D341Med (cell line): ENCODE data around the gene CHRNB1.

Experiments used
- DNase-seq: peaks from one replicate; pipeline ENCODE4 v3.0.0; 2012; ENCODE audit warnings: low spot score

The CHRNB1 gene, protein sequence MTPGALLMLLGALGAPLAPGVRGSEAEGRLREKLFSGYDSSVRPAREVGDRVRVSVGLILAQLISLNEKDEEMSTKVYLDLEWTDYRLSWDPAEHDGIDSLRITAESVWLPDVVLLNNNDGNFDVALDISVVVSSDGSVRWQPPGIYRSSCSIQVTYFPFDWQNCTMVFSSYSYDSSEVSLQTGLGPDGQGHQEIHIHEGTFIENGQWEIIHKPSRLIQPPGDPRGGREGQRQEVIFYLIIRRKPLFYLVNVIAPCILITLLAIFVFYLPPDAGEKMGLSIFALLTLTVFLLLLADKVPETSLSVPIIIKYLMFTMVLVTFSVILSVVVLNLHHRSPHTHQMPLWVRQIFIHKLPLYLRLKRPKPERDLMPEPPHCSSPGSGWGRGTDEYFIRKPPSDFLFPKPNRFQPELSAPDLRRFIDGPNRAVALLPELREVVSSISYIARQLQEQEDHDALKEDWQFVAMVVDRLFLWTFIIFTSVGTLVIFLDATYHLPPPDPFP

DNA sequence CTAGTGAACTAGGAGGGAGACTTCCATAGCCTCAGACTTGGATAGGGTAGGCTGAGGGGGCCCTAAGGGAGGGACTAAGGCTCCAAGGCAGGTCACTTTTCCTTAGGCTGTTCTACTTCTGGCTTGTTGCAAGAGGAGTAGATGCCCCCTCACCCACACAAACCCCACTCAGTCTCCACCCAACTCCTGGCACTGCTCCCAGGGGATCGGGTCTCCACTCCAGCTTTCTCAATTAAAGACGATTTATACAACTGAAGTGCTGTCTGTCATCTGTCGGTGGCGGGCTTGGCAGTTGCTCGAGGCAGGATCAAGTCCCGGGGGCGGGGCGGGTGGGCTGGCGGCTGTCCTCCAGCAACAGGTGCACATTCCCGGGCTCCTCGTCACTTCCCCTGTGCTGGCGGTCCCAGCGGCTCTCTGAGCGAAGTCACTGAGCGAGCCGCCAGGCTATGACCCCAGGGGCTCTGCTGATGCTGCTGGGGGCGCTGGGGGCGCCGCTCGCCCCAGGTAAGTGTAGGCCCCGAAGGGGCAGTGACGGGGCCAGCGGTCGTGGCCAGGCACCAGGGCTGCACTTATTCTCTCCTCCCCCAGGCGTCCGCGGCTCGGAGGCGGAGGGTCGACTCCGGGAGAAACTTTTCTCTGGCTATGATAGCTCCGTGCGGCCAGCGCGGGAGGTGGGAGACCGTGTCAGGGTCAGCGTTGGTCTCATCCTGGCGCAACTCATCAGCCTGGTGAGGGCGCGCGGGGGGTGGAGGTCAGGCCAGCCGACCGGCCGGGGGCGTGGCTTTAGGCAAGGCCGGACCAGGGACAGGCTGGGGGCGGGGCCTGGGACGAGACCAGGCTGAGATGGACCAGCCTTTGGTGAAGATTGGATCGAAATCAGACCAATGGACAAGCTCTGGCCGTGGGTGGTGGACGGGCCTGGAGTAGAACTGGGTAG lies at the start of gene CHRNB1:
Gene CHRNB1, plus strand, starts transcription at position 380 of the 937 bp plus-strand sequence. Its CDS starts 67 bp downstream, at position 447.
- peak; percentile 68 for DNase-seq

DNA sequence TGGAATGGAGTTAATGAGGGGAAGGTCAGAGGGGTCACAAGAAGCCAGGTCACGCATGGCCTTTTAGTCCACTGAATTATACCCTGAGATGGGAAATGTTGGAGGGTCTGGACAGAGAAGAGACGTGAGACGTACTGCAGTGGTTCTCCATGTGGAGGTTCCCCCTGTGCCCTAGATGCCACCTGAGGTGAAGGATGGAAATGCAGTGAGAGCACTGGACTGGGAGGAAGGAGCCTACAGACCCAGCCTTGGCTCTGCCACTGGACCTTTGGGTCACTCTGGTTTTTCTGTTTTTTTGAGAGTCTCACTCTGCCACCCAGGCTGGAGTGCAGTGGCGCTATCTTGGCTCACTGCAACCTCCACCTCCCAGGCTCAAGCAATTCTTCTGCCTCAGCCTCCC lies 48.7 kb upstream of the CHRNB1 start:
- no peak for DNase-seq

DNA sequence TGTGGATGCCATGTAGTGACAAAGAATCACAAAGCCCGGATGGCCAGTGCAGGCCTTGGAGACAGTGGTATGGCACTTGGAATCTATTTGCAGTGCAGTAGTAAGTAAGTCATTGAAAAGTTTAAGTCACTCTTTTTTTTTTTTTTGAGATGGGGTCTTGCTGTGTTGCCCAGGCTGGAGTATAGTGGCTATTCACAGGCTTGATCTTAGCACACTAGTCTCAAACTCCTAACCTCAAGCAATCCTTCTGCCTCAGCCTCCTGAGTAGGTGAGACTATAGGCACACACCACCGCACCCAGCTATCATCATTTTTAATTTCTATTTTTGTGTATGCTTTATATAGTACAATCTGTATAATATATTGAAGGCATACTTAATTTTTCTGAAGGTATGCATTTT lies 46.2 kb upstream of the CHRNB1 start:
- no peak for DNase-seq

DNA sequence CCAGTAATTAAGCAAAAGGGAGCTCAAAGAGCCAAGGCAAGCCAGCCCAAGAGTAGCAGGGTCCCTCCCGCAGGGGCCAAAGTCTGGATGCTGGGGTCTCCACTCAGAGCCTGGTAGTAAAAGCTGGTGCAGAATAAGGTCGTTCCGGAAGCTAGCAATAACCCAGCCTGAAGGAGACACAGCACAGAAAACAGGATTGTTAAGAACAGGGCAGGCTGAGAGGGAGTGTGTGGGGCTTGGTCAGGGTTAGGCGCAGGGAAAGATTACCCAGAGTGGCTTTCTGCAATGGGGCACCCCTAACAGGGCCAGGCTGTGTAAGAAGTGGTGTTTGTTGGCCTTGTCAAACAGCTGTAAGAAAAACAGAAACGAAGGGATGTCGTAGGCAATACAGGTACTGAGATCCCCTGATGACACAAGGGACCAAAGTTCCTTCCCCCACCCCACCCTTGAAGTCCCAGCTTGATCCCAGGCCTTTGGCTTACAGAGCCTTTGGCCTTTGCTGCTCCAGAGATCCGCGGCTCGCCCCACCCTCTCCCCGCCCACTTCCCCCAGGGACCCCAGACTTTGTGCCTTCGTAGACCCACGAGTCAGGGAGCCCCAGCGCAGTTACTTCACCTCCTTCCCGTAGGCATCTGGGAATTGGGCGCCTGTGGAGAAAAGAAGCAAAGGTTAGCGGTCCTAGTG lies 41.7 kb upstream of the CHRNB1 start:
- peak; percentile 51 for DNase-seq

DNA sequence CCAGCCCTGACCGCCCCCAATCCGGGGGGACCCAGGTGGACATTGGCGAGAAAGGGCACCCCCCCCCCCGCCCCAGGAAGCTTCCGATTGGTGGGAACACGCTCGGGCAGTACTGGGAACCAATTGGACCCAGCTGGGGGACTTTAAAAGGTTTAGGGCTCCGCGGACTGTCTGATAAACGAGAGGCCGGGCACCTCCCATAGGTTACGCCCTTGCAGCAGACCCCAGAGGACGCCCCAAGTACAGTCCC lies 41.2 kb upstream of the CHRNB1 start:
- no peak for DNase-seq

DNA sequence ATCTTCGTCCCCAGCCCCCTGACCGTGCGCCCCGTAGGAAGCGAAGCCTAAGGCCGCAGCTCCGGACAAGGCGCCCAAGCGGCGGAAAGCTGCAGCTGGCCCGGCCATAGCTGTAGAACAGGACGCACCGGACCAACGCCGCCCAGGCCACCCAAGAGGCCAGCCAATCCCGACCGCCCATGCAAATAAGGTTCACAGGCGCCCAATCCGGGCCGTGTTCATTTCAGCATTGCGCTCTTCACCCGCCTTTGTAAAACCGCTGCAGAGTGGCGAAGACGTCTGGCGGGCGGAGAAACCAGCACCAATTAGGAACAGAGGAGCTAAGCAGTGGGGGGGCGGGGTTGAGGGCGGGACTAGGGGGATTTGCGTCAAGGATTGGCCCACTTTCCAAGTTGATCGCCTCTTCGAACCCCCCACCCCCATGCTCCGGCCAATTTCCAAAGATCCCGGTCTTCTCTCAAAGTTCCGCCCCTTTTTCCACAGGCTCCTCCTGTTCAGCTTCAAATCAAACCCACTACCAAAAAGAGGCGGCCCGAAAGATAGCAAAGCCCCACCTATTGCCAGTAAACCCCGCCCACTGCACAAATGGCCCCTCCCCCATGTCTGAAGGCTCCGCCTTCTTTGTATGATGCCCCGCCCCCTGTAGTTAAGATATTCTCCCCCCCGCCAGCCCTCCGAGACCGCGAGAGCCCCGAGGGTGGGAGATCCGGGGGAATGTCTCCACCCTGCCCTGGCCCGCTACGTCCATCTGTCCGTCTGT lies 40.7 kb upstream of the CHRNB1 start, which contains the start of gene TMEM256:
Gene TMEM256, minus strand, starts transcription at position 121 of the 760 bp plus-strand sequence. Its CDS starts 13 bp downstream, at position 108.
- peak; percentile 85 for DNase-seq

DNA sequence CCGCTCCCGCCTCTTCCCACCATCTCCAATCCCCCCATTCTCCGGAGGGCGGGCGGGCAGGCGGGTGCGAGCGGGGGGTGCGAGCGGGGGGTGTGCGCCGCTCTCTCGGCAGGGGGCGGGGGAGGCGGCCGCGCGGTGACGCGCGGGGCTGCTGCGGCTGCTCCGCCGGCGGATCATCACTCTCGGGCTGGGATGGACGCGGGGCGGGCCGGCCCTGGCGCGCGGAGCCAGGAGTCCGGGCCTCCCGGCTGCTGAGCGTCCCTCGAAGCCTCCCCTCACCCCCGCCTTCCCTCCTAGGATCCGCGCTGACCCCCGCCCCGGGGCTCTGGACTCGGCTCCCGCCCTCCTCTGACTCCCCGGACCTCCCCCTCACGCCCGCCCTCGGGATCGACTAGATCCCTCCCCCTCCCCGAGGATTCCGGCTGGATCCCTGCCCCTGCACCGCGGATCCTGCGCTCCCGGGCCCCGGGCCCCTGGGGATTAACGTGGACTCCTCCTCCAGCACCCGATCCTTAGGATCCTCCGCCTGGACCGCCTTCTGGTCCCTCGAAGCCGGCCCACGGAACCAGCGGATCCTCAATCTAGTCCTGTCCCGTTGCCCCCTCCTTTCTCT lies 40.0 kb upstream of the CHRNB1 start:
- DNase-seq, result peak; percentile 81

DNA sequence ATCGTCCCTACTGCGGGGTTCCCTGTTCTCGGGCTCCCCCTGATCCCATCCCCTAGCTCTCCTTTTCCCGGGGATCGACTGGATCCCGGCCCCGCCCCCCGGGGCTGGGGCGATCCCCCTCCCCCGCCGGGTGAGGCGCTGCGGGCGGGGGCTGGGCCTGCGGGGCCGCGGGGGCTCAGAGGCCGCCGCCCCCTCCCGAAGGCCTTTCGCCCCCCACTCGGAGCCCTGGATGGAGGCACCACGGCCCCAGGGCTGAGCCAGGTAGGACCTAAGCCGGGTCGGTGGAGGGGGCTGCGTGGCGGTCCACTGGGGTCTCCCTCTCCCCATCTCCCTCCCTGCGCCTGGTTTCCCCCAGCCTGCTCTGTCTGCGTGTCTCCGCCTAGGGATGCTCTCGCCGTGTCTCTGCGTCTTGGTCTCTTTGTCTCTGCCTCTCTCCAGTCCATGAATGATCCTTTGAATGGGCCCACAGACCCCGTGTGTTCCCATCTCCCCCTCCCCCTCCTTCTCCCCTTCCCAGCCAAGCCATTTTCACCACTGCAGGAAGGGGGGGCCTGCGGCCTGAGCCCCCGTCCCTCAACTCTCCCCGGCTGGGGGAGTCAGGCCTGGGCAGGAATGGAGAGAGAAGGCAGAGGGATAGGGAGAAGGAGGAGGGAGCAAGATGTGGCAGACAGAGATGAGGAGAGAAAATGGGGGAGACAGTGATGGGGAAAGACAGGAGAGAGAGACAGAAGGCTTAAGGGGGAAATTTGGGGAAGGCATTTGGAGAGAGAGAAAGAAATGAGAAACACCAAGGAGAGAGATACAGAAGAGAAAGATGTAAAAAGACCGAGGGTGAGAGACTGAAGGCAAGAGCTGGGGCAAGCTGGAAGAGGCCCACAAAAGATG lies 39.3 kb upstream of the CHRNB1 start:
- peak; percentile 43 for DNase-seq

DNA sequence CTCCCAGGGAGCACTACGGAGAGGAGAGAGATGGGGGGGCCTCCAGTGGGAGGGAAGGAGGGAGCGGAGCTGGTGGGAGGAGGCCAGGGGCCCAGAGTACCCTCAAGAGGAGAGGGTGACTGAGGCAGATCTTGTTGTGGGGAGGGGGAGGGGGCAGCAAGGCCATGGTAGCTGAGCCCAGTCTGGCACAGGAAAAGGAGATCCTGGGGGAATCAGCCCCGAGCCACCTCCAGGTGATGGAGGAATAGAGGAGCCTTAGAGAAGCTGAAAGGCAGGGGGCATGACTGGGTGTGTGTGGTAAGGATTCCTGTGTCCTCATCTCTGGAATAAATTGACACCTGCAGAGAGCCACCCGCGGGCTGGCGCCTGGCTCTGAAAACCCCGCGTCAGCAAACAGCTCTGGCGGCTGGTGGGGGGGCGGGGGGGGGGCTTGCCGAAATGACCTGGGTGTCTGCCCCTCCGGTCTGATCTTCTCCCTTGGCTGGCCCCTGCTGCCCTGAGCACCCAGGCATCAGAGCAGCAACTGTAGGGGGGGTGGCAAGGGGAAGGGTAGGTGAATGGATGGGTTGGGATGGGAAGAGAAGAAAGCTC lies 38.5 kb upstream of the CHRNB1 start:
- no peak for DNase-seq

DNA sequence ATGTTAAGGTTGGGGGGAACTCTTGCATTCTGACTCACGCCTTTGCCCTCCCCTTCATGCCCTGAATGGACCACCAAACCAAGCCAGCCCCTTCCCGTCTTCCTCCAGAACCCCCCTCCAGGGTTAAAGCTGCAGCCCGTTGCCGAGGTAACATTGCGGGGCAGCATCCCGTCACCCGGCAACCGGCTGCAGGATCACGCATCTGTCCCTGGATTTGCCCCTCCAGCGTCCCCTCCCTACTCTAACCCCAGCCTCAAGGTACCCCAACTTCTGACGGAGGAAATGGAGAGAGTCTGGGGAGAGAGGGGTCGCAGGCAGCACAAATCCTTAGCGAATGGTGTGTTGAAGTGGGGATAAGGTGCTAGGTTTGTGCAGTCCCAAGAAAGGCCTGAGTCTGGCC lies 37.8 kb upstream of the CHRNB1 start:
- no peak for DNase-seq

DNA sequence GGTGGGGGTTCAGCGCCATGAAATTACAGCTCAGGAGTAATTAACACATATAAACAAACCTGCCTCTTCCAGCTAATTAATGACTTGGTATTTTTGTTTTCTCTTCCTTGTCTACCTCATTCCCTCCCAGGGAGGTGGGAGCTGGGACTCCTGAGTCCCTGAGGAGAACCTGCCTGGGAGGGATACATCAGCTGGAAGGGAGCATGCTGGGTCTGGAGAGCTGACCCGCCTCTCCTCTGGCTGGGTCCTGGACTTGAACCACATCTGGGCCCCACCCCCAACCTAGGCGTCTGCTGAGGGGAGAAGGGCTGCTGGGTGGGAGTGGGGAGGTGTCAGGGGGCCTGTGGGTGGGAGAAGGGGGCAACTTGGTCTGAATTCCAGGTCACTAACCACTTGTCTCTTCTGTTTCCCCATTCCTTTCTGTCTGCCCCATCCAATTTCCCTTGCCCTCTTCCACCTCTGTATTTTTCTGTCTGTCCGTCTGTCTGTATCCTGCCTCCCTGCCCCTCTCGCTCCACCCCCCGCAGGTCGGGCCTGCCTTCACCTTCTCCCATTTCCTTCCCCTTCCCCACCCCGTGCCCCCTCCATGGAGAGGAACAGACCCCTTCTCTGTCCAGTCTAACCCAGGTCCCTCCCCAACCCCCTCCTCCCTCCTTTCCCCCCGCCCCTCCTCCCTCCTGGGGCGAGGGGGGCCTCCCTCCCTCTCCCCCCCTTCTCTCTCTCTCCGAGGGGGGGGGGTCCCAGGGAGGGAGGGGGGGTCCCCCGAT lies 37.2 kb upstream of the CHRNB1 start, which contains the start of gene NLGN2:
Gene NLGN2, plus strand, starts transcription at position 361 of the 767 bp plus-strand sequence. CDS start 411 bp downstream, outside the sequence.
- DNase-seq, result no peak

DNA sequence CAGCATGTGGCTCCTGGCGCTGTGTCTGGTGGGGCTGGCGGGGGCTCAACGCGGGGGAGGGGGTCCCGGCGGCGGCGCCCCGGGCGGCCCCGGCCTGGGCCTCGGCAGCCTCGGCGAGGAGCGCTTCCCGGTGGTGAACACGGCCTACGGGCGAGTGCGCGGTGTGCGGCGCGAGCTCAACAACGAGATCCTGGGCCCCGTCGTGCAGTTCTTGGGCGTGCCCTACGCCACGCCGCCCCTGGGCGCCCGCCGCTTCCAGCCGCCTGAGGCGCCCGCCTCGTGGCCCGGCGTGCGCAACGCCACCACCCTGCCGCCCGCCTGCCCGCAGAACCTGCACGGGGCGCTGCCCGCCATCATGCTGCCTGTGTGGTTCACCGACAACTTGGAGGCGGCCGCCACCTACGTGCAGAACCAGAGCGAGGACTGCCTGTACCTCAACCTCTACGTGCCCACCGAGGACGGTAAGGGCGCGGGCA lies 36.6 kb upstream of the CHRNB1 start:
- DNase-seq, result no peak

DNA sequence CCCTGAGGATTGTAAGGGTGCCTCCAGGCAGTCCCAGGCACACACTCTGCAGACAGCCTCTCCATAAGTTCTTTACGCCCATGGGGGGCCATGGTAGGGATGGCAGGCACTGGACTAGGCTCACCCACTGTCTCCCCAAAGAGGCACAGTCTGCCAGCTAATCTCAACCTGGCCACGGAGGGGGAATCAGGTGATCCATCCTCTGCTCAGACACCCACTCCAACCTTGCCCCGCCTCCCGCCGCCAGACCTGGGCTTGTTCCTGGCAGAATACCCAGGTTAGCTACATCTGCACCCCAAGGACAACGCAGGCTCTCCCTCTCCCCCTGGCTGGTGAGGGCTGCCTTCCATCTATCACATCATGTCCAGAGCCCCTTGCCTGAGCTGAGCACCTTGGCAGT lies 36.0 kb upstream of the CHRNB1 start:
- DNase-seq, result no peak

DNA sequence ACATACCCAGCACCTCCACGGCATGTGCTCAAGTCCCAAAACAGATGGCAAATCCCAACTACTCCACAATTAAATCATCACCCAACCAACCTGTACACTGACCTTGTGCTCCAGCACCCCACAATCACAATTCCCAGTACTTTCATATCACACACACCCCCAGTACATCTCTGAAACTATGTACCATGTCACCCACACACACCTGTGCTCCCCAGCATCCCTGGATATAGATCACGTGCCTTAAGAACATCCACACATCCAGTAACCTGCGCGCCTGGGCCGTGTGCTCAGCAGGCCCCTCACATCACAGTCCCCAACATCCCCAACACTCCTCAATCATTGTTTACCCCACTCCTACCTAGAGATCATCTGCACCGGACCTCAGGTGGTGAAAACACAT lies 35.1 kb upstream of the CHRNB1 start:
- no peak for DNase-seq

DNA sequence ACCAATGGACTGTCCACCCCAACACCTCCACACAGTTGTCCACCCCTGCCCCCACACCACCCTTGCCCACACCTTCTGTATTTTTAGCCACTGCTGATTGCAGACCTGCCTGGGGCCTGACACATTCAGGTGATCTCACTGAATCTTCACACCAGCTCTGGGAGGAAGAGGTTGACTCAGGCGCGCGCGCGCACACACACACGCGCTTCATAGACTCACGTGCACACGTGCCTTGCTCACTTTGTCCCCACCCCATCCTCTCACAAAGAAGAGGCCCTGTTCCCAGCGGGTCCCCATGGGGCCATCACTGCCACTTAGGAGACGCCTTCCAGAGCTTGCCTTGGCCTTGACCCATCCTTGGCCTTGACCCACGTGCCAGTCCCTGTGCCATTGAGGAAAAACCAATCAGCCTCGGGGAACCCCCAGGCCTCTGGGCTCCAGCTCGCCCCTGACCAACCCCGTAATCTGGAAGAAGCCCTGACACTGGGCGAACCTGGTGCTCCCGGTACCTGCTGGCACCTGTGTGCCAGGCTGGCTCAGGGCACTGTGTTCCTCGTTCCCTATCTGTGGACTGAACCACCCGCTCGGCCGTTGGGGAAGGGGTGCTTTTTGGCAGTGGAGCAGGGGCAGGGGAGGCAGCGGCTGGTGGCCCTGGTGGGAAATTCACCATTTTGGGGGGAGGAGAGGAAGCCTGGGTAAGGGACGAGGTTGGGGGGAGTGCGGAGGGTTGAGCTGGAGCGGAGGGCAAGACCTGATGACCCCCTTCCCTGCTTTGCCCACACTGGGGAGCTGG lies 34.0 kb upstream of the CHRNB1 start:
- no peak for DNase-seq

DNA sequence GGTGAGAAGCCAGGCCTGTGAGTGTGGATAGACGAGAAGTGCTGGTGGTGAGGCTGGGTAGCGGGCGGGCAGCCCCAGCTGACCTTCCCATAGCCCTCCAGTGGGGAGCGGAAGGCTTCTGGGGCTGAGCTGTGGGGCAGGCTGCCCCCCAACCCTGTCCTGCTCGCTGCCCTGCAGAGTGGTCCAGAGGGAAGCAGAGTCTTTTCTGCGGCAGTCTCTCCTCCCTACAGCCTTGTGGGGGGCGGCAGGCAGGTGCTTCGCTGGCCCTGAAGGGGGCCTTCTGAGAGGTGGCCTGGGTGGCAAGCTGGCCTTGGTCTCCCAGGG lies 33.5 kb upstream of the CHRNB1 start:
- no peak for DNase-seq

DNA sequence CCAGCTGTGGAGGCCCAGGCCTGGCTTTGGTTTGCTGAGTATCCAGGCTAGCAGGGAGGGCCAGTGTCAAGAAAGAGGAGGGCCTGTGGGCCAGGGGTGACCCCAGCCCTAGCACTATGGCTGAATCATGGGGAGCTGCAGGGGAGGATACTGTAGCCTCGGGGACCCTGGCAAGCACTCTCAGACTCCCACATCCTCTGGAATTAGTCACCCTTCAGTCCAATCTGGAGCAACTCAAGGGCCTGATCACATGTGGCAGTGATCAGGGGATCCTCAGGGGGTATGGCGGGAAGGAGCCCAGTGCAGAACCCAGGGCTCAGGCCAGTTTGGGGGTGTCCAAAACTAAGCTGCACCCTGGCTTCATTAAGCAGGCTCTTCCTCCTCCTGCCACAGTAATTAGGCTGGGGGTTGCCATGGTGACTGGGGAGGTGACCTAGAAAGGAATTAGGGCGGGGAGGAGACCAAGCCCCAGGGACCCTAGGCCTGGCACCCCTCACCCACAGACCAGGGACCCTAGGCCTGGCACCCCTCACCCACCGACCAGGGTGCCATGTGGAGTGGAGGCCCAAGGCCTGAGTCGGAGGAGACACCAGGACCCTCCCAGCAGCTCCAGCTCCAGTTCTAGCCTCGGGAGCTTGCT lies 31.4 kb upstream of the CHRNB1 start:
- no peak for DNase-seq

DNA sequence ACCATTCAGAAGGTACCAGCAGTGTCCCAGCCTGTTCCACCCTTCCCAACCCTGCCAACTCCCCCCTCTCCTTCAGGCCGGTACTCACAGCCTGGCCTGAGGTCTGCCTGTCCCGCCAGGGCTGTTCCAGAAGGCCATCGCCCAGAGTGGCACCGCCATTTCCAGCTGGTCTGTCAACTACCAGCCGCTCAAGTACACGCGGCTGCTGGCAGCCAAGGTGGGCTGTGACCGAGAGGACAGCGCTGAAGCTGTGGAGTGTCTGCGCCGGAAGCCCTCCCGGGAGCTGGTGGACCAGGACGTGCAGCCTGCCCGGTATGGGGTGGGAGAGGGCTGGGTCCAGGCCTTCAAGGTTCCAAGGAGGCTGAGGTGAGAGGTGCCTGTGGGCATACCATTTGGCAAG lies 30.0 kb upstream of the CHRNB1 start:
- no peak for DNase-seq
